Frontal cortex (tissue), 4 donors: ENCODE data around the gene ERBB4. TPM values are rescaled to one million over a fixed set of nuclear protein-coding genes. Genes with fewer than 3 reads are reported as not detected.
A peak's percentile ranks its signal among the peaks of the same experiment; 100 is the strongest.

Experiments
- DNase-seq, 2 donors: peaks; one replicate each; pipeline ENCODE4 v3.0.0; 2012; ENCODE audit warnings: low spot score in 2 of 2
- FAIRE-seq: peaks from 2 replicates; lab custom pipeline; 2012; peaks lifted over from hg19 to GRCh38; lab: Jason Lieb, UNC
- total RNA-seq: library from RNA; depleted of rRNA; stranded (reverse); fragments of >200 nt; gene quantifications from one replicate; pipeline ENCODE4 v1.2.3, GENCODE V29; 2014
- donor health status: control.
- donor health status: control.
- donor health status: control.

ERBB4 gene
- total RNA-seq, 1 donor from 2014 or later = 75.0 TPM

GRCh38 chr2:212448698-212449097 is 89.9 kb downstream of the ERBB4 start:
- FAIRE-seq (no peak), DNase-seq (no peak)

GRCh38 chr2:212441821-212442220 is 96.8 kb downstream of the ERBB4 start:
- DNase-seq (no peak), FAIRE-seq (no peak)

GRCh38 chr2:212441141-212441540 is 97.5 kb downstream of the ERBB4 start:
- DNase-seq (no peak), FAIRE-seq (no peak)

GRCh38 chr2:212428681-212429478 is 109.7 kb downstream of the ERBB4 start:
- FAIRE-seq = no peak
- DNase-seq = no peak

- no peak for FAIRE-seq
- no peak for DNase-seq
Measured at GRCh38 chr2:212427638-212428037, 111.0 kb downstream of the ERBB4 start.

- FAIRE-seq (no peak), DNase-seq (no peak)
Measured at GRCh38 chr2:212426637-212427412, 111.8 kb downstream of the ERBB4 start.

GRCh38 chr2:212424082-212424481 is 114.5 kb downstream of the ERBB4 start:
- no peak for FAIRE-seq

GRCh38 chr2:212423089-212423488 is 115.5 kb downstream of the ERBB4 start:
- DNase-seq = no peak
- FAIRE-seq = no peak

More at GRCh38 chr2:212424082-212424481, 114.5 kb downstream of the ERBB4 start:
- DNase-seq = no peak

- DNase-seq (no peak), FAIRE-seq (no peak)
Measured at GRCh38 chr2:212421556-212422334, 116.9 kb downstream of the ERBB4 start.

- DNase-seq (no peak), FAIRE-seq (peak; percentile 79)
Measured at GRCh38 chr2:212416086-212416485, 122.5 kb downstream of the ERBB4 start.

- FAIRE-seq (no peak), DNase-seq (no peak)
Measured at GRCh38 chr2:212414767-212415211, 123.8 kb downstream of the ERBB4 start.

- no peak for DNase-seq
- no peak for FAIRE-seq
Measured at GRCh38 chr2:212409560-212409959, 129.0 kb downstream of the ERBB4 start.

- FAIRE-seq (no peak), DNase-seq (no peak)
Measured at GRCh38 chr2:212408524-212408923, 130.1 kb downstream of the ERBB4 start.

GRCh38 chr2:212406716-212407115 is 131.9 kb downstream of the ERBB4 start:
- FAIRE-seq (no peak), DNase-seq (no peak)

- no peak for FAIRE-seq
- DNase-seq = no peak
Measured at GRCh38 chr2:212402316-212402715, 136.3 kb downstream of the ERBB4 start.

GRCh38 chr2:212398316-212398715 is 140.3 kb downstream of the ERBB4 start:
- DNase-seq (no peak), FAIRE-seq (no peak)

GRCh38 chr2:212392544-212392943 is 146.1 kb downstream of the ERBB4 start:
- no peak for DNase-seq
- FAIRE-seq = no peak

GRCh38 chr2:212392043-212392442 is 146.6 kb downstream of the ERBB4 start:
- FAIRE-seq = no peak
- no peak for DNase-seq

GRCh38 chr2:212387146-212387545 is 151.5 kb downstream of the ERBB4 start:
- no peak for FAIRE-seq
- no peak for DNase-seq

- DNase-seq = no peak
- no peak for FAIRE-seq
Measured at GRCh38 chr2:212385241-212385640, 153.4 kb downstream of the ERBB4 start.
